GM10248 (cell line): ENCODE results near the gene CDH12.

Source experiments
- CTCF ChIA-PET: fragments of 300-600 bp; sonication (Branson Sonifier 250); formaldehyde crosslinking; extraction: SDS; loops from one replicate; lab custom pipeline; 2021; ENCODE audit warnings: antibody characterized with exemption; lab: Yijun Ruan, JAX
- POLR2A ChIA-PET: fragments of 350-650 bp; sonication (Branson Sonifier 250); formaldehyde crosslinking; extraction: SDS; loops from one replicate; lab custom pipeline; 2020; ENCODE audit warnings: antibody characterized with exemption; lab: Yijun Ruan, JAX
- DNase-seq: peaks from one replicate; pipeline ENCODE4 v3.0.0; 2012; ENCODE audit errors: extremely low spot score
- TF ChIP-seq, protein P1 (sequence below): IDR thresholded peaks from 2 replicates; pipeline ENCODE4 v1.5.1; 2012; ENCODE audit warnings: mild to moderate bottlenecking, low read depth; ENCODE audit errors: extremely low read depth, missing control alignments, control extremely low read depth

CDH12 gene

DNA sequence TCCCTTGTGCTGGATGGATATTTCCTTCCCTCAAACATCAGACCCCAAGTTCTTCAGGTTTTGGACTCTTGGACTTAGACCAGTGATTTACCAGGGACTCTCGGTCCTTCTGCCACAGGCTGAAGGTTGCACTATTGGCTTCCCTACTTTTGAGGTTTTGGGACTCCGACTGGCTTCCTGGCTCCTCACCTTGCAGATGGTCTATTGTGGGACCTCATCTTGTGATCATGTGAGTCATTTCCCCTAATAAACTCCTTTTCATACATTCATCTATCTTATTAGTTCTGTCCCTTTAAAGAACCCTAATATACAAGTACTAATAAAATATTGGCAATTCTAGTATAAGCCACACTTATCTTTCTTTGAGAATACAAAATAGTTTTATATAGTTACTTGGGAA lies 1078.9 kb downstream of the CDH12 start:
- ChIA-PET CTCF (no interaction called here), POLR2A (no interaction called here)
- TF ChIP-seq, protein P1, sequence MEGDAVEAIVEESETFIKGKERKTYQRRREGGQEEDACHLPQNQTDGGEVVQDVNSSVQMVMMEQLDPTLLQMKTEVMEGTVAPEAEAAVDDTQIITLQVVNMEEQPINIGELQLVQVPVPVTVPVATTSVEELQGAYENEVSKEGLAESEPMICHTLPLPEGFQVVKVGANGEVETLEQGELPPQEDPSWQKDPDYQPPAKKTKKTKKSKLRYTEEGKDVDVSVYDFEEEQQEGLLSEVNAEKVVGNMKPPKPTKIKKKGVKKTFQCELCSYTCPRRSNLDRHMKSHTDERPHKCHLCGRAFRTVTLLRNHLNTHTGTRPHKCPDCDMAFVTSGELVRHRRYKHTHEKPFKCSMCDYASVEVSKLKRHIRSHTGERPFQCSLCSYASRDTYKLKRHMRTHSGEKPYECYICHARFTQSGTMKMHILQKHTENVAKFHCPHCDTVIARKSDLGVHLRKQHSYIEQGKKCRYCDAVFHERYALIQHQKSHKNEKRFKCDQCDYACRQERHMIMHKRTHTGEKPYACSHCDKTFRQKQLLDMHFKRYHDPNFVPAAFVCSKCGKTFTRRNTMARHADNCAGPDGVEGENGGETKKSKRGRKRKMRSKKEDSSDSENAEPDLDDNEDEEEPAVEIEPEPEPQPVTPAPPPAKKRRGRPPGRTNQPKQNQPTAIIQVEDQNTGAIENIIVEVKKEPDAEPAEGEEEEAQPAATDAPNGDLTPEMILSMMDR, result no peak
- DNase-seq, result no peak

DNA sequence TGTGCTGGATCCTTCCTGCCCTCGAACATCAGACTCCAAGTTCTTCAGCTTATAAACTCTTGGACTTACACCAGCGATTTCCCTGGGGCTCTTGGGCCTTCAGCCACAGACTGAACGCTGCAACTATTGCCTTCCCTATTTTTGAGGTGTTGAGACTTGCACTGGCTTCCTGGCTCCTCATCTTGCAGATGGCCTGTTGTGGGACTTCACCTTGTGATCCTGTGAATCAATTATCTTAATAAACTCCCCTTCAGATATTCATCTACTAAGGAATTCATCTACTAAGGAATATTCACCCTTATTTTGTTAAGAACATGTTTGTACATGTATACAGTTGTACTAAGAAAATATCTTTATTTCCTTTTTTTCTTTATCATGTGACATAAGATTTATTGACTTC lies 1079.7 kb downstream of the CDH12 start:
- ChIA-PET POLR2A (no interaction called here), CTCF (no interaction called here)
- no peak for DNase-seq
- TF ChIP-seq, protein P1, result no peak

GRCh38 chr5:21765406-21765805 lies 1087.7 kb downstream of the CDH12 start:
- DNase-seq, result no peak
- ChIA-PET CTCF (no interaction called here), POLR2A (no interaction called here)
- TF ChIP-seq, protein P1, result no peak

DNA sequence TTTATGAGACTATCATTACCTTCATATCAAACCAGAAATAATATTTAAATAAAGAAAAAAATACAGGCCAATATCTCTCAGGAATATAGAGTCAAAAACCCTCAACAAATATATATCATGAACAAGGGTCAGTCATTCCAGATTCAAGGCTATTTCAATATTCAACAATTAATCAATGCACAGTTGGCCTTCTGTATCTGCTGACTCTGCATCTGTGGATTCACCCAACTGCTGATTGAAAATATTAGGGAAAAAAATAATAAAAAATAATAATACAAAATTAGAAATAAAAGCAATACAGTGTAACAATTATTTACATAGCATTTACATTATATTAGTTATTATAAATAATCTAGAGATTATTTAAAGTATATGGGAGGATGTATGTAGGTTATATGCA lies 1114.0 kb downstream of the CDH12 start:
- DNase-seq, result no peak
- TF ChIP-seq, protein P1, result no peak
- POLR2A ChIA-PET, result no interaction called here
- CTCF ChIA-PET, result no interaction called here

- CTCF ChIA-PET, result no interaction called here
Observed at GRCh38 chr5:21723500-21723899, 1129.6 kb downstream of the CDH12 start.

DNA sequence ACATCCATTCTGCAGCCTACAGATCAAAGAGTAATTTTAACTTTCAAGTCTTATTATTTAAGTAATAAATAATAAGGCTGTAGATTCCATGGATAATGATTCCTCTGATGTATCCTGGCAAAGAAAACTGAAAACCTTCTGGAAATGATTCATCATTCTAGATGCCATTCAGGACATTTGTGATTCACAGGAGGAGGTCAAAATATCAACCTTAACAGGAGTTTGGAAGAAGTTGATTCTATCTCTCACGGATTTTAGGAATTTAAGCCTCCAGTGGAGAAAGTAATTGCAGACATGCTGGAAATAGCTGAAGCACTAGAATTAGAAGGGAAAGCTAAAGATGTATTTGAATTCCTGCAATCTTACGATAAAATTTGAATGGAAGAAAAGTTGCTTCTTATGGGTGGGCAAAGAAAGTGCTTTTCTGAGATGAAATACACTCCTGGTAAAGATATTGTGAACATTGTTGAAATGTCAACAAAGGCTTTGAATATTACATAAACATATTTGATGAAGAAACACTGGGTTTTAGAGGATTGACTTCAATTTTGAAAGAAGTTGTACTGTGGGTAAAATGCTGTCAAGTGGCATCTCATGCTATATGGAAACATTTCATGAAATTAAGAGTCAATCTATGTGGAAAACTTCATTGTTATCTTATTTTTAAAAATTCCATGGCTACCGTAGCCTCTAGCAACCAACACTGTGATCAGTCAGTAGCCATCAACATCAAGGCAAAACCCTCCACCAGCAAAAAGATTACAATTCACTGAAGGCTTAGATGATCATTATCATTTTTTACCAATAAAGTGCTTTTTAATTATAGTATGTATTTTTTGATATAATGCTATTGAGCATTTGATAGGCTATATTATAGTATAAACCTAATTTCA lies 1141.0 kb downstream of the CDH12 start:
- POLR2A ChIA-PET, result no interaction called here
- TF ChIP-seq, protein P1, result no peak
- CTCF ChIA-PET, result no interaction called here
- DNase-seq, result no peak

More at GRCh38 chr5:21723500-21723899, 1129.6 kb downstream of the CDH12 start:
- DNase-seq, result no peak
- POLR2A ChIA-PET, result no interaction called here
- TF ChIP-seq, protein P1, result no peak
